ENCODE data around the gene RERE. TPM values are rescaled to one million over a fixed set of nuclear protein-coding genes. Genes with fewer than 3 reads are reported as not detected.

The RERE gene
- polyA plus RNA-seq, 1 experiment: 14.3 TPM

- ChIA-PET CTCF (interaction anchor here (0.7 kb wide), 1 partner anchor 9 kb away, joined by 3 read pairs; no protein-coding TSS in a partner anchor), POLR2A (no interaction called here)
- no peak for DNase-seq (ENCODE audit: low read depth, low spot score)
- no peak for TF ChIP-seq CTCF (IDR thresholded peaks at IDR 0.05; ENCODE audit: low read depth, low read length)
- no peak overlapping the region for H3K27ac ChIP-seq (ENCODE audit: low read depth, low read length)
- H3K4me3 ChIP-seq (ENCODE audit: low read depth, low read length): no peak overlapping the region
- no peaks in the 10 kb centered on the region for H3K27me3 ChIP-seq (ENCODE audit: control insufficient read depth, insufficient read depth, low read length)
- no peaks in the 10 kb centered on the region for H3K9me3 ChIP-seq (ENCODE audit: control insufficient read depth, insufficient read depth, low read length)
These were observed 168.4 kb downstream of the RERE start for GRCh38 chr1:8649027-8649426.

DNA sequence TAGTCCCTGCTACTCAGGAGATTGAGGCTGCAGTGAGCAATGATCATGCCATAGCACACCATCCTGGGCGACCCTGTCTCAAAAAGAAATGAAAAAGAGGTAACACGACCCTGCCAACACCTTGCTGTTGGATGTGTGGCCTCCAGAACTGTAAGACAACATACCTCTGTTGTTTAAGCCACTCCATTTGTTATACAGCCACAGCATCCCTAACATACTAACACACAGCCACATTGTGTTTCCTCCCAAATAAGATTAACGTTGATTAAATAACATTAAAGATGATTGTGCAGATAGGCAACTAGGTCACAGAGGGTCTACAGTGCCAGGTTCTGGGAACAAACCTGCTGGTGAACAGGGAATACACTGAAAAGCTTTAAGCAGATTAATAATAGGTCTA is 170.4 kb downstream of the RERE start:
- ChIA-PET CTCF (interaction anchor here (0.8 kb wide), 1 partner anchor 198 kb away, joined by 3 read pairs; no protein-coding TSS in a partner anchor), POLR2A (interaction anchor here (0.6 to 1.1 kb wide), 3 partner anchors 16 to 57 kb away, joined by 3 to 6 read pairs (median 3); no protein-coding TSS in a partner anchor)
- no peaks in the 10 kb centered on the region for H3K27me3 ChIP-seq (ENCODE audit: control insufficient read depth, insufficient read depth, low read length)
- no peak overlapping the region for H3K27ac ChIP-seq (ENCODE audit: low read depth, low read length)
- H3K4me3 ChIP-seq (ENCODE audit: low read depth, low read length): no peak overlapping the region
- no peak for TF ChIP-seq CTCF (IDR thresholded peaks at IDR 0.05; ENCODE audit: low read depth, low read length)
- no peaks in the 10 kb centered on the region for H3K9me3 ChIP-seq (ENCODE audit: control insufficient read depth, insufficient read depth, low read length)
- DNase-seq (ENCODE audit: low read depth, low spot score): no peak

DNA sequence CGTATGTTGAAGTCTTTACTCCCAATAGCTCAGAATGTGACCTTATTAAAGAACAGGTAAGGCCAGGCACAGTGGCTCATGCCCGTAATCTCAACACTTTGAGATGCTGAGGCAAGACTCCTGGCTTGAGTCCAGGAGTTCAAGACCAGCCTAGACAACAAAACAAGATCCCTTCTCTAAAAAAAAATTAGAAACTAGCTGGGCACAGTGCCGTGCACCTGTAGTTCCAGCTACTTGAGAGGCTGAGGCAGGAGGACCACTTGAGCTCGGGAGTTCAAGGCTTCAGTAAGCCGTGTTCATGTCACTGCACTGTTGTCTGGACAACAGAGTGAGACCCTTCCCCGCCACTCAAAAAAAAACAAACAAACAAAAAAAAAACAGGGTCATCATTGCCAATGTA is 171.3 kb downstream of the RERE start:
- POLR2A ChIA-PET: no interaction called here
- Histone ChIP-seq H3K27me3 (ENCODE audit: control insufficient read depth, insufficient read depth, low read length) (no peaks in the 10 kb centered on the region), H3K4me3 (ENCODE audit: low read depth, low read length) (no peak overlapping the region), H3K9me3 (ENCODE audit: control insufficient read depth, insufficient read depth, low read length) (no peaks in the 10 kb centered on the region), H3K27ac (ENCODE audit: low read depth, low read length) (no peak overlapping the region)
- CTCF ChIA-PET: interaction anchor here (1.2 kb wide), 1 partner anchor 25 kb away, joined by 3 read pairs; no protein-coding TSS in a partner anchor
- no peak for TF ChIP-seq CTCF (IDR thresholded peaks at IDR 0.05; ENCODE audit: low read depth, low read length)
- DNase-seq (ENCODE audit: low read depth, low spot score): no peak

DNA sequence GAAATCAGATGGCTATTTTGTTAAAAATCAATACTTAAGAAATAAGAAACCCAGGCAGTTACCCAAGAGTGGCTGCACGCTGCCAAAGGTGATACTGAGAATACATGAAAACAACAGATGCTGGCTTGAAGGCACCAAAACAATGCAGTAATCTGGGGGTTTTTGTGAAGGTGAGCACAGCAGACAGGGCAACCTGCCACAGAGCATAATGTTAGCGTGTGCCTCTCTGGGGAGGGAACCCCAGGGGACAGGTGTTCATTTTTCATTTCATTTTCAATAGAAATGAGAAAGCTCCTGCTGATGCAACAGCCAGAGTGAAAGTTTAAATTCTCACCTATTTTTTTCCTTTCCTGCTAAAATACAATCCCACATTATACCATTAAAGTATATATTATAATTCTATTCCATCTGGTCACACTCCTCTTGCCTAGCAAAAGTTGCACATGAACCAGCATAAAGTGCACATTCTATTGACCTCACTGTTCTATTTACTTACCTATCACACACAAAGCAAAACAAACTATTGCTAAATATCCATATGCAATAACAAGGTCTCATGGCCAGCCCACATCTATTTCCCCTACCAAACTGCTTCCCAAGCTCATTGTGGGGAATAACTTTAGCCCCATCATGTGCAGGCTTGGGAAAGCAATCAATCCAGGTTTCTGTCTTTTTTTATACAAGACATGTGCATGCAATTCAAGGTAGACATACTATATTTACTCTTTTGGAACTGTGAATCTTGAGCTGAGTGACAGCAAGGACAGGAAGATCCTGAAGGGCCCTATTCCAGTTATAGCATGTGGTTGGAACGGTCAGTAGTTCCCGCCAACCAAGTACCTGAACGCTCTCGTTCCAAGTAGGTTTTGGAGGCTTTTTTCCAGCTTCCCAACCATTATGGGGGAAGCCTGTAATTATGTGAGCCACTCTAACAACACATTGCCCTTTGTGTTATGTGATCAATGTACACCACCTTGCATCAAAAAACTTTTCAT is 173.6 kb downstream of the RERE start:
- ChIA-PET POLR2A (no interaction called here), CTCF (interaction anchor here (1.5 kb wide), 1 partner anchor 205 kb away, joined by 5 read pairs; no protein-coding TSS in a partner anchor)
- no peak for DNase-seq (ENCODE audit: low read depth, low spot score)
- Histone ChIP-seq H3K4me3 (ENCODE audit: low read depth, low read length) (no peak overlapping the region), H3K9me3 (ENCODE audit: control insufficient read depth, insufficient read depth, low read length) (no peaks in the 10 kb centered on the region), H3K27me3 (ENCODE audit: control insufficient read depth, insufficient read depth, low read length) (no peaks in the 10 kb centered on the region), H3K27ac (ENCODE audit: low read depth, low read length) (no peak overlapping the region)
- TF ChIP-seq CTCF (IDR thresholded peaks at IDR 0.05; ENCODE audit: low read depth, low read length): no peak

- no peak for DNase-seq (ENCODE audit: low read depth, low spot score)
- no peaks in the 10 kb centered on the region for H3K9me3 ChIP-seq (ENCODE audit: control insufficient read depth, insufficient read depth, low read length)
- CTCF ChIA-PET: interaction anchor here (1.0 kb wide), 1 partner anchor 84 kb away, joined by 3 read pairs; no protein-coding TSS in a partner anchor
- H3K4me3 ChIP-seq (ENCODE audit: low read depth, low read length): no peak overlapping the region
- POLR2A ChIA-PET: no interaction called here
- no peak for TF ChIP-seq CTCF (IDR thresholded peaks at IDR 0.05; ENCODE audit: low read depth, low read length)
- no peaks in the 10 kb centered on the region for H3K27me3 ChIP-seq (ENCODE audit: control insufficient read depth, insufficient read depth, low read length)
- H3K27ac ChIP-seq (ENCODE audit: low read depth, low read length): no peak overlapping the region
These were observed 175.3 kb downstream of the RERE start for GRCh38 chr1:8642114-8642513.

Measured in AG04450 (cell line).